WERI-Rb-1 (cell line): ENCODE data around the gene SMARCA2.

Experiments used
- DNase-seq: peaks from one replicate; pipeline ENCODE4 v3.0.0-alpha.2; 2020
- H3K27ac ChIP-seq: fragments of 250-450 bp; sonication (Bioruptor Pico); 2 replicates; pipeline ENCODE4 v1.5.1; 2020; ENCODE audit warnings: mild to moderate bottlenecking, moderate library complexity
- H3K27me3 ChIP-seq: fragments of 250-450 bp; sonication (Bioruptor Pico); 2 replicates; pipeline ENCODE4 v1.5.1; 2021; ENCODE audit warnings: mild to moderate bottlenecking, low read depth, moderate library complexity; ENCODE audit not compliant: insufficient read depth, severe bottlenecking
- H3K36me3 ChIP-seq: fragments of 250-450 bp; sonication (Bioruptor Pico); 2 replicates; pipeline ENCODE4 v1.5.1; 2020; ENCODE audit warnings: mild to moderate bottlenecking, moderate library complexity
- H3K4me3 ChIP-seq: 2 replicates; pipeline ENCODE4 v1.5.1; 2011; ENCODE audit warnings: low read depth, mild to moderate bottlenecking, control low read depth, low read length
- H3K9me3 ChIP-seq: fragments of 250-450 bp; sonication (Bioruptor Pico); 2 replicates; pipeline ENCODE4 v1.5.1; 2021; ENCODE audit warnings: mild to moderate bottlenecking, moderate library complexity; ENCODE audit not compliant: severe bottlenecking
- TF ChIP-seq, protein P1 (sequence below): IDR thresholded peaks from 2 replicates; pipeline ENCODE4 v1.5.1; 2011; ENCODE audit warnings: low read depth, mild to moderate bottlenecking, control low read depth, inconsistent platforms, low read length

Gene SMARCA2

DNA sequence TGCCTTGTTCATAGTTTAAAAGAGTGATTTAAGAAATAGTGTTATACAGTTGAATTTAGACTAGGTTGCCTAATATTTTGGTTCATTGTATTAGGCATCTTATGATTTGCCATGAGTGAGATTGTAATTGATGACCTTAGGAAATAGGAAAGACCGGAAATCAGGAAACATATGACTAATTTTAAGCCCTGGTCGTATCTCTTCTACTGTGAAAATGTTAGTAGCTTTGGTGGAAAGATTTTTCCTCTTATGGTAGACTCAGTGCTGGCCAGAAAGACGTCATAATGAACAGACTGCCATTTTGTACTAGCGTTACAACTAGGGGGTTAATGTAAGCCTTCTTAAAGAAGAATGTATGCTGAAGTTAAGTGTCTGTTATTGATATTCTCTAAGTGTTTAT, 21.7 kb downstream of the SMARCA2 start:
- no peak for DNase-seq
- Histone ChIP-seq H3K27ac (no peak overlapping the region), H3K36me3 (peaks cover 52% of the 10 kb centered on the region), H3K4me3 (no peak overlapping the region), H3K9me3 (no peaks in the 10 kb centered on the region), H3K27me3 (no peaks in the 10 kb centered on the region)
- TF ChIP-seq, protein P1, sequence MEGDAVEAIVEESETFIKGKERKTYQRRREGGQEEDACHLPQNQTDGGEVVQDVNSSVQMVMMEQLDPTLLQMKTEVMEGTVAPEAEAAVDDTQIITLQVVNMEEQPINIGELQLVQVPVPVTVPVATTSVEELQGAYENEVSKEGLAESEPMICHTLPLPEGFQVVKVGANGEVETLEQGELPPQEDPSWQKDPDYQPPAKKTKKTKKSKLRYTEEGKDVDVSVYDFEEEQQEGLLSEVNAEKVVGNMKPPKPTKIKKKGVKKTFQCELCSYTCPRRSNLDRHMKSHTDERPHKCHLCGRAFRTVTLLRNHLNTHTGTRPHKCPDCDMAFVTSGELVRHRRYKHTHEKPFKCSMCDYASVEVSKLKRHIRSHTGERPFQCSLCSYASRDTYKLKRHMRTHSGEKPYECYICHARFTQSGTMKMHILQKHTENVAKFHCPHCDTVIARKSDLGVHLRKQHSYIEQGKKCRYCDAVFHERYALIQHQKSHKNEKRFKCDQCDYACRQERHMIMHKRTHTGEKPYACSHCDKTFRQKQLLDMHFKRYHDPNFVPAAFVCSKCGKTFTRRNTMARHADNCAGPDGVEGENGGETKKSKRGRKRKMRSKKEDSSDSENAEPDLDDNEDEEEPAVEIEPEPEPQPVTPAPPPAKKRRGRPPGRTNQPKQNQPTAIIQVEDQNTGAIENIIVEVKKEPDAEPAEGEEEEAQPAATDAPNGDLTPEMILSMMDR, result no peak

DNA sequence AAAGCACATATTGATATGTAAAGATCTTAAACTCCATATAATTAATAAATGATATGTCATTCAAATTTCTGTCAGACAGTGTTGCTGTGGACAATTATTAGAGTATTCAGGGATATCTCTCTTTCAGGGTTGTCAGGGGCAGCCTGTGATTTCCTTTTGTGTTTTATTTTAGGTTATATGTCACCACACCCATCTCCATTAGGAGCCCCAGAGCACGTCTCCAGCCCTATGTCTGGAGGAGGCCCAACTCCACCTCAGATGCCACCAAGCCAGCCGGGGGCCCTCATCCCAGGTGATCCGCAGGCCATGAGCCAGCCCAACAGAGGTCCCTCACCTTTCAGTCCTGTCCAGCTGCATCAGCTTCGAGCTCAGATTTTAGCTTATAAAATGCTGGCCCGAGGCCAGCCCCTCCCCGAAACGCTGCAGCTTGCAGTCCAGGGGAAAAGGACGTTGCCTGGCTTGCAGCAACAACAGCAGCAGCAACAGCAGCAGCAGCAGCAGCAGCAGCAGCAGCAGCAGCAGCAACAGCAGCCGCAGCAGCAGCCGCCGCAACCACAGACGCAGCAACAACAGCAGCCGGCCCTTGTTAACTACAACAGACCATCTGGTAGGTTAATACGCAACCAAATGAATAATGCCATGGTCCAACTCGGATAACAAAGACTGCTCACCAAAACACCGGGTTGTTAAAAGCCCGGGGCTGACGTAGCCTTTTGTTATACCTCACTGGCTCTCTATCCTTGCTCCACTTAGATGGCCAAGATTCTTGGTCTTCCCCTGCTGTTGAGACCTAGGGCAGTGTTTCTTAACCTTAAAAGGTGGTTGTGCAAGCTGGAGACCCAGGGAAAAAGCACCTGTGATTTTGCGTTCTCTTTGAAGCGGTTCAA, 24.4 kb downstream of the SMARCA2 start:
- DNase-seq, result no peak
- H3K27me3 ChIP-seq, result no peaks in the 10 kb centered on the region
- H3K4me3 ChIP-seq, result no peak overlapping the region
- TF ChIP-seq, protein P1, result no peak
- H3K9me3 ChIP-seq, result no peaks in the 10 kb centered on the region
- no peak overlapping the region for H3K27ac ChIP-seq
- H3K36me3 ChIP-seq, result peaks cover 40% of the 10 kb centered on the region

GRCh38 chr9:2040828-2041227, 25.7 kb downstream of the SMARCA2 start:
- no peaks in the 10 kb centered on the region for H3K27me3 ChIP-seq

GRCh38 chr9:2041736-2042135, 26.6 kb downstream of the SMARCA2 start:
- H3K9me3 ChIP-seq, result no peaks in the 10 kb centered on the region
- no peaks in the 10 kb centered on the region for H3K27me3 ChIP-seq
- no peak overlapping the region for H3K27ac ChIP-seq
- H3K36me3 ChIP-seq, result peaks cover 37% of the 10 kb centered on the region
- TF ChIP-seq, protein P1, result no peak
- H3K4me3 ChIP-seq, result no peak overlapping the region
- no peak for DNase-seq

More at GRCh38 chr9:2040828-2041227, 25.7 kb downstream of the SMARCA2 start:
- H3K4me3 ChIP-seq, result no peak overlapping the region
- TF ChIP-seq, protein P1, result no peak
- DNase-seq, result no peak
- H3K9me3 ChIP-seq, result no peaks in the 10 kb centered on the region
- peaks cover 38% of the 10 kb centered on the region for H3K36me3 ChIP-seq
- no peak overlapping the region for H3K27ac ChIP-seq

DNA sequence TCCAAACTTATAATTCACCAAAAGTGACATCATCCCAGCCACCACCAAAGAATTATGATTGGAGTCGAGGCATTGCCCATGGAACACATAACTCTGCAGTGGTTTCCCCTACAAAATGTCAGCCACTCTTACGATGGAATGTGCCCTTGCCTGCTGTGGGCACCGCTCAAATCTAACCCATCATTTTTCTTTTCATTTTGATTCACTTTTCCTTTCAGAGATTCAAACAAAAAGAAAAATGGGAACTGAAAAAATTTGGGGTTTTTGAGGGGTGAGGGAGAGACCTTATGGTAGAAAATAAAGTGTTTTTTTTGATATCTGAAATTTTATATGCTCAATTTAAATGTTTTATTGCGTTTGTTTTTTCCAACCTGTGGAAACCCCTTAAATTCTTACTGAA, 28.1 kb downstream of the SMARCA2 start:
- TF ChIP-seq, protein P1, result no peak
- Histone ChIP-seq H3K36me3 (peaks cover 32% of the 10 kb centered on the region), H3K27ac (no peak overlapping the region)

More for the DNA sequence above, 28.1 kb downstream of the SMARCA2 start:
- no peak overlapping the region for H3K4me3 ChIP-seq
- H3K27me3 ChIP-seq, result no peaks in the 10 kb centered on the region
- DNase-seq, result no peak
- no peaks in the 10 kb centered on the region for H3K9me3 ChIP-seq
